NCI-H2227 (cell line): ENCODE data around the gene BYSL.
"Not testable (repeated sequence)": the region's sequence is repeated elsewhere in the genome, so short reads cannot be mapped to it uniquely, and the experiment has no call there.

Experiments
- DNase-seq: peaks from one replicate; lab custom pipeline; 2025; ENCODE audit not compliant: unreplicated experiment; lab: John Stamatoyannopoulos, UW

Gene BYSL

GRCh38 chr6:41942067-41942851 lies 21.0 kb downstream of the BYSL start:
- no peak for DNase-seq

- not testable (repeated sequence) for DNase-seq
Observed at GRCh38 chr6:41942882-41943281, 21.6 kb downstream of the BYSL start.

GRCh38 chr6:41943456-41943855 lies 22.2 kb downstream of the BYSL start:
- DNase-seq: no peak

- DNase-seq: no peak
Observed at GRCh38 chr6:41947581-41948220, 26.4 kb downstream of the BYSL start.

- DNase-seq: no peak
Observed at GRCh38 chr6:41954668-41955067, 33.4 kb downstream of the BYSL start.

- no peak for DNase-seq
Observed at GRCh38 chr6:41955412-41955811, 34.1 kb downstream of the BYSL start.

GRCh38 chr6:41957117-41957516 lies 35.8 kb downstream of the BYSL start:
- DNase-seq: no peak

GRCh38 chr6:41958022-41958856 lies 36.9 kb downstream of the BYSL start:
- no peak for DNase-seq

- DNase-seq: no peak
Observed at GRCh38 chr6:41960028-41960427, 38.7 kb downstream of the BYSL start.

GRCh38 chr6:41963371-41963770 lies 42.1 kb downstream of the BYSL start:
- DNase-seq: no peak

GRCh38 chr6:41964201-41964887 lies 43.0 kb downstream of the BYSL start:
- DNase-seq: no peak

- no peak for DNase-seq
Observed at GRCh38 chr6:41965429-41966213, 44.3 kb downstream of the BYSL start.

GRCh38 chr6:41966214-41966920 lies 45.1 kb downstream of the BYSL start:
- no peak for DNase-seq

- no peak for DNase-seq
Observed at GRCh38 chr6:41966961-41967311, 45.6 kb downstream of the BYSL start.

- DNase-seq: no peak
Observed at GRCh38 chr6:41967312-41968287, 46.3 kb downstream of the BYSL start.

- no peak for DNase-seq
Observed at GRCh38 chr6:41970436-41970846, 49.1 kb downstream of the BYSL start.

GRCh38 chr6:41972826-41973225 lies 51.5 kb downstream of the BYSL start:
- no peak for DNase-seq

GRCh38 chr6:41974281-41974825 lies 53.1 kb downstream of the BYSL start:
- DNase-seq: no peak
